Measurements from ENCODE around the gene RASSF4.
A peak's percentile ranks its signal among the peaks of the same experiment; 100 is the strongest.

RASSF4 gene

GRCh38 chr10:44949127-44949802 is 10.3 kb upstream of the RASSF4 start:
- no peak for TF ChIP-seq CTCF (IDR thresholded peaks at IDR 0.05)
- Histone ChIP-seq H3K27ac (peak overlapping the region in 1 of 2 donors; percentile 57), H3K4me3 (no peak overlapping the region)
- DNase-seq (ENCODE audit: low spot score) = peak; percentile 45

GRCh38 chr10:44949915-44950314 is 9.7 kb upstream of the RASSF4 start:
- H3K4me3 ChIP-seq = no peak overlapping the region
- TF ChIP-seq CTCF (IDR thresholded peaks at IDR 0.05) = no peak
- H3K27ac ChIP-seq = peak overlapping the region in 1 of 2 donors; percentile 57
- no peak for DNase-seq (ENCODE audit: low spot score)

- no peak overlapping the region for H3K4me3 ChIP-seq
- peak overlapping the region in 1 of 2 donors; percentile 57 for H3K27ac ChIP-seq
- DNase-seq (ENCODE audit: low spot score) = peak; percentile 55
- TF ChIP-seq CTCF (IDR thresholded peaks at IDR 0.05) = no peak
Measured at GRCh38 chr10:44950326-44951225, 9.0 kb upstream of the RASSF4 start.

GRCh38 chr10:44951576-44952226 is 7.9 kb upstream of the RASSF4 start:
- TF ChIP-seq CTCF (IDR thresholded peaks at IDR 0.05) = no peak
- Histone ChIP-seq H3K27ac (no peak overlapping the region), H3K4me3 (no peak overlapping the region)
- no peak for DNase-seq (ENCODE audit: low spot score)

- TF ChIP-seq CTCF (IDR thresholded peaks at IDR 0.05) = no peak
- peak; percentile 47 for DNase-seq (ENCODE audit: low spot score)
- Histone ChIP-seq H3K4me3 (no peak overlapping the region), H3K27ac (peak overlapping the region in 1 of 2 donors; percentile 28)
Measured at GRCh38 chr10:44952779-44953231, 6.8 kb upstream of the RASSF4 start.

- no peak overlapping the region for H3K27ac ChIP-seq
- no peak for DNase-seq (ENCODE audit: low spot score)
- H3K4me3 ChIP-seq = no peak overlapping the region
- no peak for TF ChIP-seq CTCF (IDR thresholded peaks at IDR 0.05)
Measured at GRCh38 chr10:44954042-44954441, 5.6 kb upstream of the RASSF4 start.
